GM23338 (cell line): ENCODE data around the gene VHLL. TPM values are rescaled to one million over a fixed set of nuclear protein-coding genes. Genes with fewer than 3 reads are reported as not detected.

Experiments
- ATAC-seq: fragments of 200-7000 bp; cut with Tn5 transposase; 3 replicates; pipeline ENCODE4 v1.9.1; 2020
- DNase-seq: peaks from one replicate; pipeline ENCODE4 v3.0.0-alpha.2; 2015; ENCODE audit warnings: low spot score
- H2AFZ ChIP-seq: fragments of 200-600 bp; sonication (generic); 2 replicates; pipeline ENCODE4 v1.8.0; 2016; ENCODE audit warnings: antibody characterized with exemption, mild to moderate bottlenecking, moderate library complexity
- H3F3A ChIP-seq: fragments of 200-600 bp; sonication (generic); replicated peaks from 2 replicates; pipeline ENCODE4 v1.8.0; 2017; ENCODE audit warnings: antibody characterized with exemption, mixed run types, low read depth
- H3K27ac ChIP-seq: fragments of 200-600 bp; sonication (generic); 2 replicates; pipeline ENCODE4 v1.6.1; 2016; ENCODE audit warnings: low read depth
- H3K27me3 ChIP-seq: fragments of 200-600 bp; sonication (generic); 2 replicates; pipeline ENCODE4 v1.8.0; 2016; ENCODE audit warnings: mild to moderate bottlenecking, mixed run types, moderate library complexity; ENCODE audit not compliant: insufficient read depth
- H3K36me3 ChIP-seq: fragments of 200-600 bp; sonication (generic); 2 replicates; pipeline ENCODE4 v1.8.0; 2016; ENCODE audit warnings: mild to moderate bottlenecking; ENCODE audit not compliant: insufficient read depth
- H3K4me1 ChIP-seq: fragments of 200-600 bp; sonication (generic); 2 replicates; pipeline ENCODE4 v1.8.0; 2016; ENCODE audit warnings: mild to moderate bottlenecking, moderate library complexity; ENCODE audit not compliant: insufficient read depth
- H3K4me2 ChIP-seq: fragments of 200-600 bp; sonication (generic); 2 replicates; pipeline ENCODE4 v1.7.1; 2017; ENCODE audit warnings: mixed run types
- H3K4me3 ChIP-seq: fragments of 200-600 bp; sonication (generic); 2 replicates; pipeline ENCODE4 v1.6.1; 2016; ENCODE audit warnings: mixed run types
- H3K79me2 ChIP-seq: fragments of 200-600 bp; sonication (generic); replicated peaks from 2 replicates; pipeline ENCODE4 v1.8.0; 2017; ENCODE audit warnings: mild to moderate bottlenecking; ENCODE audit not compliant: insufficient read depth
- H3K9me2 ChIP-seq: fragments of 200-600 bp; sonication (generic); 2 replicates; pipeline ENCODE4 v1.8.0; 2017; ENCODE audit not compliant: insufficient read depth
- H4K20me1 ChIP-seq: fragments of 200-600 bp; sonication (generic); replicated peaks from 2 replicates; pipeline ENCODE4 v1.8.0; 2017; ENCODE audit warnings: mild to moderate bottlenecking; ENCODE audit not compliant: insufficient read depth
- H3K27ac Mint-ChIP-seq: 2 replicates; pipeline ENCODE4 v1.8.0; 2020; ENCODE audit warnings: inconsistent platforms, mild to moderate bottlenecking, moderate library complexity, mixed read lengths
- H3K27me3 Mint-ChIP-seq: 3 replicates; pipeline ENCODE4 v1.8.0; 2022; ENCODE audit warnings: low read depth, mild to moderate bottlenecking, moderate library complexity, mixed read lengths, inconsistent platforms; ENCODE audit not compliant: insufficient read depth, poor library complexity
- H3K36me3 Mint-ChIP-seq: 3 replicates; pipeline ENCODE4 v1.8.0; 2021; ENCODE audit warnings: low read depth, mild to moderate bottlenecking, inconsistent platforms, moderate library complexity, mixed read lengths
- H3K4me1 Mint-ChIP-seq: 3 replicates; pipeline ENCODE4 v1.8.0; 2020; ENCODE audit warnings: mild to moderate bottlenecking, inconsistent platforms, mixed read lengths
- H3K4me3 Mint-ChIP-seq: 3 replicates; pipeline ENCODE4 v1.8.0; 2021; ENCODE audit warnings: moderate library complexity, mild to moderate bottlenecking, inconsistent platforms, mixed read lengths
- H3K9me3 Mint-ChIP-seq: 3 replicates; pipeline ENCODE4 v1.8.0; 2020; ENCODE audit warnings: moderate library complexity, mild to moderate bottlenecking, inconsistent platforms, mixed read lengths
- CREB1 ChIP-seq: fragments of 250-450 bp; sonication (Bioruptor Pico); IDR thresholded peaks from 2 replicates; pipeline ENCODE4 v1.5.0; 2020; ENCODE audit warnings: low read depth, mild to moderate bottlenecking, moderate library complexity
- ETS1 ChIP-seq: IDR thresholded peaks from 2 replicates; pipeline ENCODE4 v1.6.1; 2016; ENCODE audit warnings: antibody characterized with exemption
- EZH2 ChIP-seq: fragments of 200-600 bp; sonication (generic); IDR thresholded peaks from one replicate; pipeline ENCODE4 v1.8.0; 2017; ENCODE audit warnings: antibody characterized with exemption, mild to moderate bottlenecking, low read depth; ENCODE audit not compliant: unreplicated experiment
- EZH2phosphoT487 ChIP-seq: fragments of 200-600 bp; sonication (generic); IDR thresholded peaks from one replicate; pipeline ENCODE4 v1.8.1; 2018; ENCODE audit warnings: antibody characterized with exemption; ENCODE audit not compliant: unreplicated experiment
- NANOG ChIP-seq: IDR thresholded peaks from 2 replicates; pipeline ENCODE4 v1.6.1; 2016; ENCODE audit warnings: antibody characterized with exemption, borderline replicate concordance
- POLR2AphosphoS5 ChIP-seq: IDR thresholded peaks from 2 replicates; pipeline ENCODE4 v1.6.1; 2016; ENCODE audit warnings: antibody characterized with exemption, low read depth
- ZNF331 ChIP-seq: fragments of 250-450 bp; sonication (Bioruptor Pico); IDR thresholded peaks from 2 replicates; pipeline ENCODE4 v1.5.0; 2020; ENCODE audit warnings: low read depth, mild to moderate bottlenecking, moderate library complexity
- polyA plus RNA-seq: library from polyadenylated mRNA; unstranded; fragments of >200 nt; fragmentation: Nextera tagmentation; extraction: Ambion mirVana; gene quantifications from 2 replicates; pipeline ENCODE4 v1.2.1, GENCODE V29; 2016
- total RNA-seq: library from RNA; depleted of rRNA; stranded (reverse); fragments of >200 nt; shearing (Covaris generic); gene quantifications from 2 replicates; pipeline ENCODE4 v1.2.3, GENCODE V29; 2014
- TF ChIP-seq, protein P1 (sequence below): fragments of 250-450 bp; sonication (Bioruptor Pico); IDR thresholded peaks from 2 replicates; pipeline ENCODE4 v1.5.0; 2020; ENCODE audit warnings: mild to moderate bottlenecking, moderate library complexity

Gene VHLL
- total and polyA plus RNA-seq, 2 experiments from 2014 or later: not detected

DNA sequence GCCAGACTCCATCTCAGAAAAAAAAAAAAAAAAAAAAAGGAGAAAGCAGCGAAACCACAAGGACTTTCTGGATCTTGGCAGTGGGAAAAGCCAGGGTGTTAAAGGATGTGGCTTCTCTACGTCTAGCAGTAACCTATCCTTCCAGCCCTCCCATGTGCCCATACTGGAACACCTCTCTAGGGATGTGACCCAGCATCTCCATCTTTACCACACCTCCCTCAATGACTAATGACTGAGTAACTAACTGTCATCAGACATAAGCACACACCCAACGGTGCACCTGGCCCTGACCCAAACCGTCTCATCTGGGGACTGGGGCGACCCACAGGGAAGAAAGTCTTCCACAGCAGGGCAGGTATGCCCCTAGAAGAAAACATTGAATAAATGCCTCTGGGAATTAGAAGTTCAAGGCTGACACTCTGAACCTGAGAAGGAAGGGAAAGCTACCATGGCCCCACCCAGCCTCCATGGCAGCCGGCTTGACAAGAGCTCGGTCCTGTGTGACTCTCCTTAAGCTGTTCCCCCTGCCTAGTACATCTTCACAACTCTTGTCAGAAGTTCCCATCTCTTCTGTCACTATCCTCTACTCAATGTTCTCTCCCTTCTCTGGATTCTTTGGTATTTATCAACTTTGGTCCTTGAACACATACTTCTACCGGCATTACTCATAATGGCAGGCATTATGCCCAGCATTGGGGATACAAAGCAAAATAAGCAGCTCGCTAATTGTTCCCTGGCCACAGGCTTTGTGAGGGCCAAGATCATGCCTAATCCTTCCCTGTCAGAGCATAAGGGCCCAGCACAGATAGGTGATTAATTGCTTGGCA, 36.4 kb downstream of the VHLL start:
- no peaks in the 10 kb centered on the region for H3K4me1 Mint-ChIP-seq
- Histone ChIP-seq H3F3A (peaks cover 20% of the 10 kb centered on the region; the same call in 1 of the 2 replicates), H3K36me3 (peaks cover 83% of the 10 kb centered on the region), H3K79me2 (no peaks in the 10 kb centered on the region), H3K9me2 (no peaks in the 10 kb centered on the region), H3K4me3 (no peak overlapping the region), H2AFZ (no peak overlapping the region), H3K4me1 (no peaks in the 10 kb centered on the region), H3K27ac (no peak overlapping the region), H4K20me1 (peaks cover 27% of the 10 kb centered on the region), H3K27me3 (no peaks in the 10 kb centered on the region), H3K4me2 (no peak overlapping the region)
- H3K36me3 Mint-ChIP-seq: peaks cover 89% of the 10 kb centered on the region
- ATAC-seq: no peak
- no peak overlapping the region for H3K27ac Mint-ChIP-seq
- no peak overlapping the region for H3K4me3 Mint-ChIP-seq
- no peak for TF ChIP-seq EZH2
- peak; percentile 18 for TF ChIP-seq EZH2phosphoT487
- no peaks in the 10 kb centered on the region for H3K9me3 Mint-ChIP-seq
- DNase-seq: no peak
- peaks cover 3% of the 10 kb centered on the region for H3K27me3 Mint-ChIP-seq

GRCh38 chr1:156260896-156261295, 38.2 kb downstream of the VHLL start:
- H3K4me3 ChIP-seq: no peak overlapping the region
- Mint-ChIP-seq H3K9me3 (no peaks in the 10 kb centered on the region), H3K4me3 (no peak overlapping the region), H3K27me3 (peaks cover 1% of the 10 kb centered on the region), H3K36me3 (peaks cover 89% of the 10 kb centered on the region), H3K4me1 (no peaks in the 10 kb centered on the region), H3K27ac (no peak overlapping the region)
- peaks cover 22% of the 10 kb centered on the region for H4K20me1 ChIP-seq
- H3K4me1 ChIP-seq: no peaks in the 10 kb centered on the region
- H3K27me3 ChIP-seq: no peaks in the 10 kb centered on the region
- H3K27ac ChIP-seq: no peak overlapping the region
- no peaks in the 10 kb centered on the region for H3K9me2 ChIP-seq
- ATAC-seq (no peak), DNase-seq (no peak)
- H3K79me2 ChIP-seq: no peaks in the 10 kb centered on the region
- H3K4me2 ChIP-seq: no peak overlapping the region
- TF ChIP-seq CREB1 (CRISPR knock-in tag): no peak
- no peak for TF ChIP-seq NANOG
- TF ChIP-seq ZNF331 (CRISPR knock-in tag): no peak
- TF ChIP-seq ETS1: no peak
- no peak for TF ChIP-seq POLR2AphosphoS5
- TF ChIP-seq, protein P1, sequence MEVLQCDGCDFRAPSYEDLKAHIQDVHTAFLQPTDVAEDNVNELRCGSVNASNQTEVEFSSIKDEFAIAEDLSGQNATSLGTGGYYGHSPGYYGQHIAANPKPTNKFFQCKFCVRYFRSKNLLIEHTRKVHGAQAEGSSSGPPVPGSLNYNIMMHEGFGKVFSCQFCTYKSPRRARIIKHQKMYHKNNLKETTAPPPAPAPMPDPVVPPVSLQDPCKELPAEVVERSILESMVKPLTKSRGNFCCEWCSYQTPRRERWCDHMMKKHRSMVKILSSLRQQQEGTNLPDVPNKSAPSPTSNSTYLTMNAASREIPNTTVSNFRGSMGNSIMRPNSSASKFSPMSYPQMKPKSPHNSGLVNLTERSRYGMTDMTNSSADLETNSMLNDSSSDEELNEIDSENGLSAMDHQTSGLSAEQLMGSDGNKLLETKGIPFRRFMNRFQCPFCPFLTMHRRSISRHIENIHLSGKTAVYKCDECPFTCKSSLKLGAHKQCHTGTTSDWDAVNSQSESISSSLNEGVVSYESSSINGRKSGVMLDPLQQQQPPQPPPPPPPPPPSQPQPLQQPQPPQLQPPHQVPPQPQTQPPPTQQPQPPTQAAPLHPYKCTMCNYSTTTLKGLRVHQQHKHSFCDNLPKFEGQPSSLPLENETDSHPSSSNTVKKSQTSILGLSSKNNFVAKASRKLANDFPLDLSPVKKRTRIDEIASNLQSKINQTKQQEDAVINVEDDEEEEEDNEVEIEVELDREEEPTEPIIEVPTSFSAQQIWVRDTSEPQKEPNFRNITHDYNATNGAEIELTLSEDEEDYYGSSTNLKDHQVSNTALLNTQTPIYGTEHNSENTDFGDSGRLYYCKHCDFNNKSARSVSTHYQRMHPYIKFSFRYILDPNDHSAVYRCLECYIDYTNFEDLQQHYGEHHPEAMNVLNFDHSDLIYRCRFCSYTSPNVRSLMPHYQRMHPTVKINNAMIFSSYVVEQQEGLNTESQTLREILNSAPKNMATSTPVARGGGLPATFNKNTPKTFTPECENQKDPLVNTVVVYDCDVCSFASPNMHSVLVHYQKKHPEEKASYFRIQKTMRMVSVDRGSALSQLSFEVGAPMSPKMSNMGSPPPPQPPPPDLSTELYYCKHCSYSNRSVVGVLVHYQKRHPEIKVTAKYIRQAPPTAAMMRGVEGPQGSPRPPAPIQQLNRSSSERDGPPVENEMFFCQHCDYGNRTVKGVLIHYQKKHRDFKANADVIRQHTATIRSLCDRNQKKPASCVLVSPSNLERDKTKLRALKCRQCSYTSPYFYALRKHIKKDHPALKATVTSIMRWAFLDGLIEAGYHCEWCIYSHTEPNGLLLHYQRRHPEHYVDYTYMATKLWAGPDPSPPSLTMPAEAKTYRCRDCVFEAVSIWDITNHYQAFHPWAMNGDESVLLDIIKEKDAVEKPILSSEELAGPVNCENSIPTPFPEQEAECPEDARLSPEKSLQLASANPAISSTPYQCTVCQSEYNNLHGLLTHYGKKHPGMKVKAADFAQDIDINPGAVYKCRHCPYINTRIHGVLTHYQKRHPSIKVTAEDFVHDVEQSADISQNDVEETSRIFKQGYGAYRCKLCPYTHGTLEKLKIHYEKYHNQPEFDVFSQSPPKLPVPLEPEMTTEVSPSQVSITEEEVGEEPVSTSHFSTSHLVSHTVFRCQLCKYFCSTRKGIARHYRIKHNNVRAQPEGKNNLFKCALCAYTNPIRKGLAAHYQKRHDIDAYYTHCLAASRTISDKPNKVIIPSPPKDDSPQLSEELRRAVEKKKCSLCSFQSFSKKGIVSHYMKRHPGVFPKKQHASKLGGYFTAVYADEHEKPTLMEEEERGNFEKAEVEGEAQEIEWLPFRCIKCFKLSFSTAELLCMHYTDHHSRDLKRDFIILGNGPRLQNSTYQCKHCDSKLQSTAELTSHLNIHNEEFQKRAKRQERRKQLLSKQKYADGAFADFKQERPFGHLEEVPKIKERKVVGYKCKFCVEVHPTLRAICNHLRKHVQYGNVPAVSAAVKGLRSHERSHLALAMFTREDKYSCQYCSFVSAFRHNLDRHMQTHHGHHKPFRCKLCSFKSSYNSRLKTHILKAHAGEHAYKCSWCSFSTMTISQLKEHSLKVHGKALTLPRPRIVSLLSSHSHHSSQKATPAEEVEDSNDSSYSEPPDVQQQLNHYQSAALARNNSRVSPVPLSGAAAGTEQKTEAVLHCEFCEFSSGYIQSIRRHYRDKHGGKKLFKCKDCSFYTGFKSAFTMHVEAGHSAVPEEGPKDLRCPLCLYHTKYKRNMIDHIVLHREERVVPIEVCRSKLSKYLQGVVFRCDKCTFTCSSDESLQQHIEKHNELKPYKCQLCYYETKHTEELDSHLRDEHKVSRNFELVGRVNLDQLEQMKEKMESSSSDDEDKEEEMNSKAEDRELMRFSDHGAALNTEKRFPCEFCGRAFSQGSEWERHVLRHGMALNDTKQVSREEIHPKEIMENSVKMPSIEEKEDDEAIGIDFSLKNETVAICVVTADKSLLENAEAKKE (CRISPR knock-in tag): no peak
- TF ChIP-seq EZH2: no peak
- peaks cover 73% of the 10 kb centered on the region for H3K36me3 ChIP-seq
- no peak overlapping the region for H2AFZ ChIP-seq
- H3F3A ChIP-seq: peaks cover 13% of the 10 kb centered on the region; the same call in 1 of the 2 replicates
